GM06990 (cell line): ENCODE results near the gene GLE1.

Experiments
- DNase-seq: peaks from one replicate; pipeline ENCODE4 v3.0.0-alpha.2; 2011; ENCODE audit not compliant: insufficient read length; ENCODE audit errors: extremely low read depth
- H3K27me3 ChIP-seq: replicated peaks from 2 replicates; pipeline ENCODE4 v1.6.0; 2011; ENCODE audit warnings: low read length; ENCODE audit not compliant: control insufficient read depth, insufficient read depth
- H3K36me3 ChIP-seq: 2 replicates; pipeline ENCODE4 v1.5.1; 2011; ENCODE audit warnings: low read length; ENCODE audit not compliant: control insufficient read depth, insufficient read depth
- H3K4me3 ChIP-seq: replicated peaks from 2 replicates; pipeline ENCODE4 v1.5.1; 2011; ENCODE audit warnings: low read depth, mild to moderate bottlenecking, control low read depth, low read length
- TF ChIP-seq, protein P1 (sequence below): IDR thresholded peaks from 2 replicates; pipeline ENCODE4 v1.5.1; 2011; ENCODE audit warnings: low read length, control low read depth, mild to moderate bottlenecking, inconsistent platforms; ENCODE audit not compliant: insufficient read depth, poor library complexity, severe bottlenecking

Gene GLE1

GRCh38 chr9:128493424-128493823 lies 11.1 kb upstream of the GLE1 start:
- H3K27me3 ChIP-seq = no peaks in the 10 kb centered on the region
- H3K4me3 ChIP-seq = no peak overlapping the region
- TF ChIP-seq, protein P1, sequence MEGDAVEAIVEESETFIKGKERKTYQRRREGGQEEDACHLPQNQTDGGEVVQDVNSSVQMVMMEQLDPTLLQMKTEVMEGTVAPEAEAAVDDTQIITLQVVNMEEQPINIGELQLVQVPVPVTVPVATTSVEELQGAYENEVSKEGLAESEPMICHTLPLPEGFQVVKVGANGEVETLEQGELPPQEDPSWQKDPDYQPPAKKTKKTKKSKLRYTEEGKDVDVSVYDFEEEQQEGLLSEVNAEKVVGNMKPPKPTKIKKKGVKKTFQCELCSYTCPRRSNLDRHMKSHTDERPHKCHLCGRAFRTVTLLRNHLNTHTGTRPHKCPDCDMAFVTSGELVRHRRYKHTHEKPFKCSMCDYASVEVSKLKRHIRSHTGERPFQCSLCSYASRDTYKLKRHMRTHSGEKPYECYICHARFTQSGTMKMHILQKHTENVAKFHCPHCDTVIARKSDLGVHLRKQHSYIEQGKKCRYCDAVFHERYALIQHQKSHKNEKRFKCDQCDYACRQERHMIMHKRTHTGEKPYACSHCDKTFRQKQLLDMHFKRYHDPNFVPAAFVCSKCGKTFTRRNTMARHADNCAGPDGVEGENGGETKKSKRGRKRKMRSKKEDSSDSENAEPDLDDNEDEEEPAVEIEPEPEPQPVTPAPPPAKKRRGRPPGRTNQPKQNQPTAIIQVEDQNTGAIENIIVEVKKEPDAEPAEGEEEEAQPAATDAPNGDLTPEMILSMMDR = no peak
- peaks cover 21% of the 10 kb centered on the region for H3K36me3 ChIP-seq
- no peak for DNase-seq

DNA sequence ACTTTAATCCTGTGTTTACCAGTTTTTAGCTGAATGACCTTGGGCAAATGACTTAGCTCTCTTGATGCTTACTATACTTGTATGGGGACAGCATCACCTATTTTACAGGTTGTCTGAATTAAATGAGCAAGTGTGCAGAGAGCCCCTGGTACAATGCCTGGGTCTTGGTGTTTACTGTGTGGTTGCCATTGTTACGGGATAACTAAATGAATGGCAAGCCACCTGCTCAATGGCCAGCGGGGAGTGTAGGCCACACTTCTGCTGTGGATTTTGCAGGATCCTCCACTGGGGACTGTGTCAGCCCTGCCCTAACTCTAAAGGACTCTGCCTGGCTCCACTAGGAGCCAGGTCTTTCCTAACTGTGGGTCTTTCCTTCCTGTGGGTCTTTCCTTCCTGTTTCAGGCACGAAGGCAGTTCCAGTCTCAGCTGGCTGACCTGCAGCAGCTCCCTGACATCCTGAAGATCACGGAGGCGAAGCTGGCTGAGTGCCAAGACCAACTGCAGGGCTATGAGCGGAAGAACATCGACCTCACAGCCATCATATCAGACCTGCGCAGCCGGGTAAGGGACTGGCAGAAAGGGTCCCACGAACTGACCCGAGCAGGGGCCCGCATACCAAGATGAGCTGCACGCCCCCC lies 10.3 kb upstream of the GLE1 start:
- DNase-seq = no peak
- Histone ChIP-seq H3K27me3 (no peaks in the 10 kb centered on the region), H3K4me3 (no peak overlapping the region), H3K36me3 (peaks cover 26% of the 10 kb centered on the region)
- TF ChIP-seq, protein P1 = no peak

DNA sequence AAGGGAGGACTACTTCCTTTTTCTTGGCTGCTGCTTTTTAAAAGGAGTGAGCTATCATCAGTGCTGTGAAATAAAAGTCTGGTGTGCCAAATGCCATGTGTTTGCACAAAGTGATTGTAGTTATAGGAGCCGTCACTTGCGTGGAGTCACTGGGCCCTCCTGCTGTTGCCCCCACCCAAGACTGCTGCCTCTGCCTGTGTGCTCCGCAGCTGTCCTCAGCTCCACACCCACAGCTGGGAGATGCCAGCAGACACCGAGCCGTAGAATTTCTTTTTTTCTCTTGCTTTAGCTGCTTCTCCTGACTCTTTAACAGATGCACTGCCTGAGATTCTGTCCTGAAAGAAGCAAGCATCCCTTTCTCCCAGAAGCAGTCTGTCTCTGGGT lies 9.8 kb upstream of the GLE1 start:
- Histone ChIP-seq H3K4me3 (no peak overlapping the region), H3K27me3 (no peaks in the 10 kb centered on the region), H3K36me3 (peaks cover 26% of the 10 kb centered on the region)
- no peak for DNase-seq
- TF ChIP-seq, protein P1 = no peak

DNA sequence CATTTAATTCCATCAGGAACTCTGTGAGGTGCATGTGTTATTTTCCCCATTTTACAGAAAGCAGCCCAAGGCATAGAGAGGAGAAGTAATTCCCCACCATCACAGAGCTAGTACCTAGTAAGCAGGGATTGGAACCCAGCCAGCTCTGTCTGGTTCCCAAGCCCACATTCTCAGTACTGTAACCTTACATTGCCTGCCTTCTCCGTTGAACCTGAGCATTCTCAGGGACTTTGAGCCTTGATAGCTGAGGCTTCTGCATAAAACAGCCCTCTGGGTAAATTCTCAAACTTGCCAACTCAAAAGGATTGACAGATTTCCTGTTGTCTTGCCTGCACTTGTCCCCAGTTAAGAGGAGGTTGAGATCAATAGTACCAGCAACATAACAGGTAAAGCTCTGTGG lies 9.2 kb upstream of the GLE1 start:
- no peak overlapping the region for H3K4me3 ChIP-seq
- DNase-seq = no peak

GRCh38 chr9:128495804-128496417 lies 8.6 kb upstream of the GLE1 start:
- Histone ChIP-seq H3K27me3 (no peaks in the 10 kb centered on the region), H3K36me3 (peaks cover 26% of the 10 kb centered on the region), H3K4me3 (no peak overlapping the region)
- TF ChIP-seq, protein P1 = no peak
- no peak for DNase-seq

More for the DNA sequence above, 9.2 kb upstream of the GLE1 start:
- peaks cover 26% of the 10 kb centered on the region for H3K36me3 ChIP-seq
- TF ChIP-seq, protein P1 = no peak
- no peaks in the 10 kb centered on the region for H3K27me3 ChIP-seq
